RWPE2 (cell line): ENCODE measurements around the gene KIDINS220.

Source experiments
- ATAC-seq: fragments of 200-7000 bp; cut with Tn5 transposase; 3 replicates; pipeline ENCODE4 v1.9.1; 2021; ENCODE audit warnings: low read depth
- DNase-seq: peaks from one replicate; pipeline ENCODE4 v3.0.0-alpha.2; 2020; ENCODE audit warnings: low spot score
- H3K27ac ChIP-seq: fragments of 450-650 bp; 2 replicates; pipeline ENCODE4 v1.5.1; 2017; ENCODE audit warnings: mild to moderate bottlenecking; ENCODE audit not compliant: poor library complexity, severe bottlenecking
- H3K27me3 ChIP-seq: fragments of 250-450 bp; sonication (Bioruptor Pico); 2 replicates; pipeline ENCODE4 v1.5.1; 2021; ENCODE audit warnings: mild to moderate bottlenecking, moderate library complexity; ENCODE audit not compliant: insufficient read depth, poor library complexity, severe bottlenecking
- H3K36me3 ChIP-seq: fragments of 250-450 bp; sonication (Bioruptor Pico); 2 replicates; pipeline ENCODE4 v1.5.1; 2020; ENCODE audit warnings: low read depth, mild to moderate bottlenecking, moderate library complexity
- H3K4me1 ChIP-seq: fragments of 250-450 bp; sonication (Bioruptor Pico); 2 replicates; pipeline ENCODE4 v1.5.1; 2021; ENCODE audit warnings: mild to moderate bottlenecking, moderate library complexity; ENCODE audit not compliant: insufficient read depth, poor library complexity, severe bottlenecking
- H3K4me3 ChIP-seq: fragments of 250-450 bp; sonication (Bioruptor Pico); 2 replicates; pipeline ENCODE4 v1.5.1; 2021; ENCODE audit warnings: mild to moderate bottlenecking, moderate library complexity; ENCODE audit not compliant: severe bottlenecking
- H3K9me3 ChIP-seq: fragments of 250-450 bp; sonication (Bioruptor Pico); 2 replicates; pipeline ENCODE4 v1.5.1; 2021; ENCODE audit warnings: mild to moderate bottlenecking, moderate library complexity; ENCODE audit not compliant: severe bottlenecking
- TF ChIP-seq, protein P1 (sequence below): fragments of 450-650 bp; IDR thresholded peaks from one replicate; pipeline ENCODE4 v1.5.1; 2017; ENCODE audit warnings: mild to moderate bottlenecking, moderate library complexity; ENCODE audit not compliant: poor library complexity, severe bottlenecking

The KIDINS220 gene

GRCh38 chr2:8684878-8685696 is 152.3 kb downstream of the KIDINS220 start:
- TF ChIP-seq, protein P1, sequence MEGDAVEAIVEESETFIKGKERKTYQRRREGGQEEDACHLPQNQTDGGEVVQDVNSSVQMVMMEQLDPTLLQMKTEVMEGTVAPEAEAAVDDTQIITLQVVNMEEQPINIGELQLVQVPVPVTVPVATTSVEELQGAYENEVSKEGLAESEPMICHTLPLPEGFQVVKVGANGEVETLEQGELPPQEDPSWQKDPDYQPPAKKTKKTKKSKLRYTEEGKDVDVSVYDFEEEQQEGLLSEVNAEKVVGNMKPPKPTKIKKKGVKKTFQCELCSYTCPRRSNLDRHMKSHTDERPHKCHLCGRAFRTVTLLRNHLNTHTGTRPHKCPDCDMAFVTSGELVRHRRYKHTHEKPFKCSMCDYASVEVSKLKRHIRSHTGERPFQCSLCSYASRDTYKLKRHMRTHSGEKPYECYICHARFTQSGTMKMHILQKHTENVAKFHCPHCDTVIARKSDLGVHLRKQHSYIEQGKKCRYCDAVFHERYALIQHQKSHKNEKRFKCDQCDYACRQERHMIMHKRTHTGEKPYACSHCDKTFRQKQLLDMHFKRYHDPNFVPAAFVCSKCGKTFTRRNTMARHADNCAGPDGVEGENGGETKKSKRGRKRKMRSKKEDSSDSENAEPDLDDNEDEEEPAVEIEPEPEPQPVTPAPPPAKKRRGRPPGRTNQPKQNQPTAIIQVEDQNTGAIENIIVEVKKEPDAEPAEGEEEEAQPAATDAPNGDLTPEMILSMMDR: no peak
- no peak for DNase-seq
- peaks cover 37% of the 10 kb centered on the region for H3K27me3 ChIP-seq
- no peaks in the 10 kb centered on the region for H3K9me3 ChIP-seq
- peak overlapping the region; percentile 22 for H3K4me3 ChIP-seq
- no peak for ATAC-seq
- H3K36me3 ChIP-seq: no peaks in the 10 kb centered on the region
- H3K4me1 ChIP-seq: peaks cover 7% of the 10 kb centered on the region
- H3K27ac ChIP-seq: no peak overlapping the region

DNA sequence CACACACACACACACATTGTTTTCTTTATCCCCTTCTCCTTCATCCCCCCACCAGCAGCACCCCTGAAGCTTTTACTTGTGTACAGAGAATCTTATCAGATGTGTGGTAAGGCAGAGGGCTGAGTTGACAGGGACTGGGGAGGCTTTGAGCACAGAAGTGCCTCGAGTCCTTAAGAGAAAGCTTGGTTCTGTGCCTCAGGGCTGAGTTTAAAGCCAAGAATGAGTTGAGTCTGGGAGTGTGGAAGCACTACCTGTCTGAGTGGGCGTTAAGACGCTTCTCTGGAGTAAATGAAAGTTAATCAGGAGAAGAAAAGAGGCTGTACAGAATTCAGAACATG is 152.9 kb downstream of the KIDINS220 start:
- TF ChIP-seq, protein P1: no peak
- Histone ChIP-seq H3K27ac (no peak overlapping the region), H3K4me3 (no peak overlapping the region), H3K4me1 (peaks cover 7% of the 10 kb centered on the region), H3K9me3 (no peaks in the 10 kb centered on the region), H3K36me3 (no peaks in the 10 kb centered on the region), H3K27me3 (peaks cover 37% of the 10 kb centered on the region)
- ATAC-seq (no peak), DNase-seq (no peak)

DNA sequence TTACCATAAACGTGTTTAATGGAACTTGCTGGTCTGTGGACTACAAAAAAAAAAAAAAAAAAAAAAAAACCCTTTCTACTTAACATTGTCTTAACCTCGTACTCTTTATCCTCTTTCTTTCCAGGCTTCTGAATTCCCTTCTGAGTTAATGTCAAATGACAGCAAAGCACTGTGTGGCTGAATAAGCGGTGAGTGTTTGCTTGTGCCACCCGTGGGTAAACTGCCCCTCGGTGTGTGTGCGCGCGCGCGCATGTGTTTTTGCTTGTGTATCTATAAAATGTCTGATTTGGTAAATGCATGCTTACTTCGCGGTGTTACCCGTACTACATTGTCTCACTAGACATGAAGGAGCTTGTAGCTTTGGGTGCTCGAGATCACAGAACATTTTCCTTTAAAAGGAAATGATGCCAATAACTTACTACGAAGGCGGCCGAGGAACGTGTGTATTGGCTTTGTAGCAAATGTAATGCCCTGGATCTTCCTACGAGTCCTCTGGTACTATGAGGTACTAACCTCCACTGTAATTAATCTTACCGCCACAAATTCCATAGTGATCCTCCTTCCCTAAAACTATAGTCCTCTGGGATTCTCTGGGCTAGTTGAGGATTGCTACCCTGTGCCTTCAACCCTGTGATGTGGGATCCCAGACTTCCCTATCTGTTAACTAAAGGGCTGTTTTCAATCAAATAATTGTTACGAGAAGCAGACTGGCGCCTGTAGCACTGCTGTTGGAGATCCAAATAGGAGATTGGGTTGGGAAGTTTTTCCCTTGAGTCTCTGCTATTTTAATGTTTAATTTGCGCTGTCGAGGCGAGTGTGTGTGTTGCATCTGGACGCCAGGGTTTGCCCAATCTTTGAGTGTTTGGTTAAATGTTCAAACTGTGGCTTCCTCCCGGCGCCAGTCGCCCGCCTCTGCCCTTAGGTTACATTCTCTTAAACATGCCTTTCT is 154.4 kb downstream of the KIDINS220 start:
- H3K27ac ChIP-seq: no peak overlapping the region
- DNase-seq: no peak
- no peak overlapping the region for H3K4me3 ChIP-seq

GRCh38 chr2:8681786-8682692 is 155.4 kb downstream of the KIDINS220 start, which contains the start of gene ID2:
Gene ID2, plus strand, starts transcription at chr2:8682056. Its CDS starts 110 bp downstream, at chr2:8682166.
- no peaks in the 10 kb centered on the region for H3K36me3 ChIP-seq
- DNase-seq (peak; percentile 94), ATAC-seq (peak; percentile 85)
- no peaks in the 10 kb centered on the region for H3K9me3 ChIP-seq
- TF ChIP-seq, protein P1: no peak
- peaks cover 50% of the 10 kb centered on the region for H3K27me3 ChIP-seq
- H3K4me1 ChIP-seq: peaks cover 7% of the 10 kb centered on the region
- peak within 1 kb of the TSS; percentile 30 for H3K4me3 ChIP-seq
- no peak within 1 kb of the TSS for H3K27ac ChIP-seq

More for the DNA sequence above, 154.4 kb downstream of the KIDINS220 start:
- TF ChIP-seq, protein P1: no peak
- Histone ChIP-seq H3K4me1 (peaks cover 7% of the 10 kb centered on the region), H3K36me3 (no peaks in the 10 kb centered on the region), H3K27me3 (peaks cover 41% of the 10 kb centered on the region), H3K9me3 (no peaks in the 10 kb centered on the region)
- no peak for ATAC-seq
